Measurements from ENCODE around the gene SHC3. TPM values are rescaled to one million over a fixed set of nuclear protein-coding genes. Genes with fewer than 3 reads are reported as not detected.

The SHC3 gene
- total RNA-seq, 1 donor from 2014 or later: 0.83 TPM

DNA sequence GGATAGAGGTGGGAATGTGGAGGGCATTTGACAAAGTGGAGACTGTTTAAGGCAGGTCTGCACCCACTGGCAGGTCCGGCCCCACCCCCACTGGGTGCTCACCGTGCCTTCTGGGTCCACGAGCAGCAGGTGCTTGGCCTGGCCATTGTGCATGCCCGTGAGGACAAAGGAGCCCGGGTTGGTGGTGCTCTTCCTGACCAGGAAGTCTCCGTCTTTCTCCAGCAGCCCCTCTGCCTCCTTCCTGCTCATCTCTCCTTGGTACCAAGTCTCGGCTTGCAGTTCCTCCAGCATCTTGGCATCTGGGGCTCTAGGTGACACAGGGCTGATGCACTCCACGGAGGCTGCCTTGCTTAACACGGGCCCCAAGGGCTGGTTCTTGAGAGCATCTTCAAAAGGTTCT, 140.7 kb downstream of the SHC3 start:
- Mint-ChIP-seq H3K27me3 (ENCODE audit: unreplicated experiment) (no peaks in the 10 kb centered on the region), H3K4me3 (ENCODE audit: unreplicated experiment) (no peak overlapping the region), H3K36me3 (ENCODE audit: unreplicated experiment) (no peaks in the 10 kb centered on the region), H3K27ac (ENCODE audit: unreplicated experiment) (no peak overlapping the region), H3K9me3 (ENCODE audit: unreplicated experiment) (no peaks in the 10 kb centered on the region), H3K4me1 (ENCODE audit: low read depth, unreplicated experiment) (no peaks in the 10 kb centered on the region)
- TF ChIP-seq, protein P1, sequence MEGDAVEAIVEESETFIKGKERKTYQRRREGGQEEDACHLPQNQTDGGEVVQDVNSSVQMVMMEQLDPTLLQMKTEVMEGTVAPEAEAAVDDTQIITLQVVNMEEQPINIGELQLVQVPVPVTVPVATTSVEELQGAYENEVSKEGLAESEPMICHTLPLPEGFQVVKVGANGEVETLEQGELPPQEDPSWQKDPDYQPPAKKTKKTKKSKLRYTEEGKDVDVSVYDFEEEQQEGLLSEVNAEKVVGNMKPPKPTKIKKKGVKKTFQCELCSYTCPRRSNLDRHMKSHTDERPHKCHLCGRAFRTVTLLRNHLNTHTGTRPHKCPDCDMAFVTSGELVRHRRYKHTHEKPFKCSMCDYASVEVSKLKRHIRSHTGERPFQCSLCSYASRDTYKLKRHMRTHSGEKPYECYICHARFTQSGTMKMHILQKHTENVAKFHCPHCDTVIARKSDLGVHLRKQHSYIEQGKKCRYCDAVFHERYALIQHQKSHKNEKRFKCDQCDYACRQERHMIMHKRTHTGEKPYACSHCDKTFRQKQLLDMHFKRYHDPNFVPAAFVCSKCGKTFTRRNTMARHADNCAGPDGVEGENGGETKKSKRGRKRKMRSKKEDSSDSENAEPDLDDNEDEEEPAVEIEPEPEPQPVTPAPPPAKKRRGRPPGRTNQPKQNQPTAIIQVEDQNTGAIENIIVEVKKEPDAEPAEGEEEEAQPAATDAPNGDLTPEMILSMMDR (IDR thresholded peaks at IDR 0.05; ENCODE audit: partially characterized antibody, unreplicated experiment): no peak
- DNase-seq: no peak

DNA sequence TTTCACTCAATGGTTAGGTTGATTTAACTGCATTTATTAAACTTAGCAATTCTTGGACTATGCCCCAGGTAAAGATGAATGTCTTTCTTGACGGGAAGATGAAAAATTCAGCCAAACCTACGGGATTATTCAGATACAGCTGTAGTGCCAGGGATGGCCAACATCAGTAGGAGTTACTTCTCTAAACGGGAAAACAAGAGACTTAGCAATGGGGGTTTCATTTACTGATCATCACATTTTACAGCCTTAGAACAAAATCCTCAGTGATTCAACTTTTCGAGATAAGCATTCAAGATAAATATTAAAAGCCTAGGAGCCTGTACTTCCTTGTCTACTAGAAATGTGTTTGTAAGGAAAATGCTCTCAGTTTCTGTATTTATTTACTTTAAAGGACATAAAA, 141.3 kb downstream of the SHC3 start:
- no peaks in the 10 kb centered on the region for H3K9me3 Mint-ChIP-seq (ENCODE audit: unreplicated experiment)
- no peak for DNase-seq
- no peaks in the 10 kb centered on the region for H3K36me3 Mint-ChIP-seq (ENCODE audit: unreplicated experiment)
- no peak overlapping the region for H3K27ac Mint-ChIP-seq (ENCODE audit: unreplicated experiment)
- H3K4me3 Mint-ChIP-seq (ENCODE audit: unreplicated experiment): no peak overlapping the region
- TF ChIP-seq, protein P1 (IDR thresholded peaks at IDR 0.05; ENCODE audit: partially characterized antibody, unreplicated experiment): no peak
- no peaks in the 10 kb centered on the region for H3K27me3 Mint-ChIP-seq (ENCODE audit: unreplicated experiment)
- no peaks in the 10 kb centered on the region for H3K4me1 Mint-ChIP-seq (ENCODE audit: low read depth, unreplicated experiment)

DNA sequence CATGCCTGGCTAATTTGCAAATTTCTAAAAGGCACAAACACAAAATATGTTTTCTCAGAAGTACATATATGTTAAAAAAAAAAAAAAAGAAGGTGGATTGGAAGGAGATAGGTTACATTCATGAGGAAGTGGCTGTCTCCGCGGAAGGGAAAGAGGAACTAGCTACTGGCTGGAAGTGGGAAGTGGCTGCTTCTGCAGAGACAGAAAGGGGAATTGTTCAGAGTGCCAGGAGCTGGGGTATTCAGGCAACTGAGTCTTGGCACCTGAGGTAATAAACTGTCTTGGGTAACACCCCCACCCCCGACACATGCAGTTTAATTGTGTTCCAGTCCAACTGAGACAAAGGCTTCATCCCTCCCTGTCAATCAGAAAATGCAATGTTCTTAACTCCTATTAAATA, 141.7 kb downstream of the SHC3 start:
- peaks cover 1% of the 10 kb centered on the region for H3K27me3 Mint-ChIP-seq (ENCODE audit: unreplicated experiment)
- H3K9me3 Mint-ChIP-seq (ENCODE audit: unreplicated experiment): no peaks in the 10 kb centered on the region
- H3K36me3 Mint-ChIP-seq (ENCODE audit: unreplicated experiment): no peaks in the 10 kb centered on the region
- no peaks in the 10 kb centered on the region for H3K4me1 Mint-ChIP-seq (ENCODE audit: low read depth, unreplicated experiment)
- H3K27ac Mint-ChIP-seq (ENCODE audit: unreplicated experiment): no peak overlapping the region
- no peak for DNase-seq
- TF ChIP-seq, protein P1 (IDR thresholded peaks at IDR 0.05; ENCODE audit: partially characterized antibody, unreplicated experiment): no peak
- no peak overlapping the region for H3K4me3 Mint-ChIP-seq (ENCODE audit: unreplicated experiment)

DNA sequence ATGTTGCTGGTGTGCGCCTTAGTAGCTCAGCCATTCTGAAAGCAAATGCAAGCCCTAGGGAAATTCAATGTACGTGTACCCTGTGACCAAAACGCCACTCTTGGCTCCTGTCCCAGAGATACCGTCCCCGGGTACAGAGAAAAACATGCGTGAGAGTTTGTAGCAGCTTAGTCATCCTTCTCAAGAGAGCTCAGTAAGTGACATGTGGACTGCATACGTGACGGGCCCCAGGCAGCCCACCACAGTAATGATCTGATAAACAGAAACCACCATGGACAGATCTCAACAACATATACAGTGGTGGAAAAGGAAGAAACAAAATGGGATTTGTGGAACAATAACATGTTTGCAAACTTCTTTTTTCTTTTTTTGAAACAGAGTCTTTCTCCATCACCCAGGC, 142.2 kb downstream of the SHC3 start:
- H3K36me3 Mint-ChIP-seq (ENCODE audit: unreplicated experiment): no peaks in the 10 kb centered on the region
- H3K4me1 Mint-ChIP-seq (ENCODE audit: low read depth, unreplicated experiment): no peaks in the 10 kb centered on the region
- H3K27ac Mint-ChIP-seq (ENCODE audit: unreplicated experiment): no peak overlapping the region
- H3K27me3 Mint-ChIP-seq (ENCODE audit: unreplicated experiment): peaks cover 1% of the 10 kb centered on the region
- H3K4me3 Mint-ChIP-seq (ENCODE audit: unreplicated experiment): no peak overlapping the region
- TF ChIP-seq, protein P1 (IDR thresholded peaks at IDR 0.05; ENCODE audit: partially characterized antibody, unreplicated experiment): no peak
- H3K9me3 Mint-ChIP-seq (ENCODE audit: unreplicated experiment): no peaks in the 10 kb centered on the region
- DNase-seq: no peak

DNA sequence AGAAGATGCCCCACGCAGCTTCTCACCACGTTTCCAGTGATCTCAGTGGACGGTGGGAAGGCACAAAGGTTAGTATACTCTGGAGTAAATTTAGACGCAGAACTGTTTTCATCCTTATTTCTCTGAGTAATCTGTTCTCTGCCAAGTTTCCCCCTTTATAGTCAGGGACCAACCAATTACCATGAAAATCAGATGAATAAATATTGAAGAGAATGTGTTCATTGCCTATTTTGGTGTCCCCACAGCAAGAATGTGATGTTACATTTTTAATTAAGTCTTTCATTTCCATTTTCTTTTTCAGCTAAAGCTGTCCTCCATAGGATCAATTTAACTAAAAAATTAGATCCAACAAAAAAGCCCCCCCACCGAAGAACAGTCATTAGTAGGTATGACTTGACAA, 146.0 kb downstream of the SHC3 start:
- Mint-ChIP-seq H3K4me1 (ENCODE audit: low read depth, unreplicated experiment) (no peaks in the 10 kb centered on the region), H3K36me3 (ENCODE audit: unreplicated experiment) (no peaks in the 10 kb centered on the region), H3K27me3 (ENCODE audit: unreplicated experiment) (peaks cover 1% of the 10 kb centered on the region), H3K27ac (ENCODE audit: unreplicated experiment) (no peak overlapping the region), H3K4me3 (ENCODE audit: unreplicated experiment) (no peak overlapping the region), H3K9me3 (ENCODE audit: unreplicated experiment) (no peaks in the 10 kb centered on the region)
- TF ChIP-seq, protein P1 (IDR thresholded peaks at IDR 0.05; ENCODE audit: partially characterized antibody, unreplicated experiment): no peak
- DNase-seq: no peak

Data from glutamatergic neuron (in vitro differentiated cells).